Measurements from ENCODE around the gene RENBP. TPM values are rescaled to one million over a fixed set of nuclear protein-coding genes. Genes with fewer than 3 reads are reported as not detected.

The RENBP gene
- total RNA-seq, 1 experiment from 2014 or later: 0.11 TPM

Other genes with a start within 250 kb of the RENBP start
- 188 and 249 TPM in 2 replicates for gene BCAP31, start 220.3 kb downstream of the RENBP start, total RNA-seq (2014; rRNA removed; shearing (Covaris generic))
- 9.9 and 10.3 TPM in 2 replicates for gene ABCD1, start 219.8 kb downstream of the RENBP start, total RNA-seq (2014; rRNA removed; shearing (Covaris generic))
- gene PLXNB3, start 180.4 kb downstream of the RENBP start, total RNA-seq (2014; rRNA removed; shearing (Covaris generic)): 0.03 and 1.3 TPM in 2 replicates
- not detected in 2 replicates for gene SRPK3, start 163.6 kb downstream of the RENBP start, total RNA-seq (2014; rRNA removed; shearing (Covaris generic))
- gene IDH3G, start 150.3 kb downstream of the RENBP start, total RNA-seq (2014; rRNA removed; shearing (Covaris generic)): 51.0 and 80.1 TPM in 2 replicates
- gene SSR4, start 150.0 kb downstream of the RENBP start, total RNA-seq (2014; rRNA removed; shearing (Covaris generic)): 139 and 225 TPM in 2 replicates
- 0.09 and 0.79 TPM in 2 replicates for gene PDZD4, start 114.1 kb downstream of the RENBP start, total RNA-seq (2014; rRNA removed; shearing (Covaris generic))
- 0.05 TPM in 1 of 2 replicates, not detected in the other for gene L1CAM, start 58.5 kb downstream of the RENBP start, total RNA-seq (2014; rRNA removed; shearing (Covaris generic))
- gene AVPR2, start 40.0 kb downstream of the RENBP start, total RNA-seq (2014; rRNA removed; shearing (Covaris generic)): not detected in 2 replicates
- gene ARHGAP4, start 18.4 kb downstream of the RENBP start, total RNA-seq (2014; rRNA removed; shearing (Covaris generic)): 0.63 TPM in 1 of 2 replicates, not detected in the other
- gene NAA10, start 9.6 kb downstream of the RENBP start, total RNA-seq (2014; rRNA removed; shearing (Covaris generic)): 119 and 155 TPM in 2 replicates
- 24.6 and 42.8 TPM in 2 replicates for gene HCFC1, start 27.2 kb upstream of the RENBP start, total RNA-seq (2014; rRNA removed; shearing (Covaris generic))
- gene TMEM187, start 28.1 kb upstream of the RENBP start, total RNA-seq (2014; rRNA removed; shearing (Covaris generic)): 1.1 TPM in 1 of 2 replicates, not detected in the other
- gene IRAK1, start 75.3 kb upstream of the RENBP start, total RNA-seq (2014; rRNA removed; shearing (Covaris generic)): 70.7 and 81.3 TPM in 2 replicates
- 20.3 and 26.0 TPM in 2 replicates for gene MECP2, start 153.1 kb upstream of the RENBP start, total RNA-seq (2014; rRNA removed; shearing (Covaris generic))
- not detected in 2 replicates for gene OPN1LW, start 199.6 kb upstream of the RENBP start, total RNA-seq (2014; rRNA removed; shearing (Covaris generic))
- gene OPN1MW, start 238.0 kb upstream of the RENBP start, total RNA-seq (2014; rRNA removed; shearing (Covaris generic)): not detected in 2 replicates

Data from SJSA1 (cell line).